GM12801 (cell line): ENCODE results near the gene INPP4B.

ENCODE experiments used
- CTCF ChIP-seq: IDR thresholded peaks from one replicate; pipeline ENCODE4 v1.5.1; 2011; ENCODE audit warnings: control low read depth; ENCODE audit not compliant: insufficient read length; ENCODE audit errors: extremely low read depth

INPP4B gene

GRCh38 chr4:142706381-142706780 lies 139.7 kb downstream of the INPP4B start:
- TF ChIP-seq CTCF = no peak

- no peak for TF ChIP-seq CTCF
Measured at GRCh38 chr4:142705820-142706219, 140.3 kb downstream of the INPP4B start.

- no peak for TF ChIP-seq CTCF
Measured at GRCh38 chr4:142703694-142704309, 142.3 kb downstream of the INPP4B start.

GRCh38 chr4:142701017-142701416 lies 145.1 kb downstream of the INPP4B start:
- TF ChIP-seq CTCF = no peak

- no peak for TF ChIP-seq CTCF
Measured at GRCh38 chr4:142700531-142700930, 145.6 kb downstream of the INPP4B start.

GRCh38 chr4:142698552-142698951 lies 147.5 kb downstream of the INPP4B start:
- TF ChIP-seq CTCF = no peak

GRCh38 chr4:142697928-142698327 lies 148.2 kb downstream of the INPP4B start:
- TF ChIP-seq CTCF = no peak
